Measurements from ENCODE around the gene EP300. TPM values are rescaled to one million over a fixed set of nuclear protein-coding genes. Genes with fewer than 3 reads are reported as not detected.

The EP300 gene
- total and polyA plus RNA-seq, 2 of the 8 experiments (the other 6 are each of a cell fraction or from before 2014, with no cell fraction given), result 39.5 to 109 TPM

- H3K36me3 ChIP-seq (ENCODE audit: control insufficient read depth in 2 of 4, insufficient read depth in 4 of 4, low read length in 3 of 4), result no peaks in the 10 kb centered on the region
- no peak overlapping the region for H3K4me3 ChIP-seq (ENCODE audit: extremely low read depth in 1 of 4, insufficient read depth in 2 of 4, low read depth in 3 of 4, low read length in 4 of 4)
- no peak overlapping the region for H3K18ac ChIP-seq (ENCODE audit: extremely low read depth, low read length)
- CTCF ChIA-PET (ENCODE audit: partially characterized antibody), result interaction anchor here (1.1 kb wide), 1 partner anchor 148 kb away, joined by 3 read pairs; no protein-coding TSS in a partner anchor
- H3K79me1 ChIP-seq (ENCODE audit: low read depth, low read length), result no peaks in the 10 kb centered on the region
- H4K20me1 ChIP-seq (replicated peaks in 1 of 2; ENCODE audit: control insufficient read depth in 1 of 2, insufficient read depth in 2 of 2, low read length in 2 of 2), result no peaks in the 10 kb centered on the region
- no peaks in the 10 kb centered on the region for H3K9me3 ChIP-seq (ENCODE audit: insufficient read depth in 2 of 2, low read depth in 1 of 2, low read length in 1 of 2)
- H2BK15ac ChIP-seq (ENCODE audit: low read length), result no peak overlapping the region
- H3K4ac ChIP-seq (replicated peaks; ENCODE audit: insufficient read length, low read depth, low read length), result no peak overlapping the region
- H3K23ac ChIP-seq (ENCODE audit: insufficient read length), result no peak overlapping the region
- H2AK5ac ChIP-seq (ENCODE audit: low read depth, low read length), result no peak overlapping the region
- no peak overlapping the region for H3K9ac ChIP-seq (replicated peaks in 1 of 4; ENCODE audit: extremely low read depth in 1 of 4, low read depth in 3 of 4, low read length in 3 of 4)
- no peak overlapping the region for H3K56ac ChIP-seq (replicated peaks; ENCODE audit: insufficient read length, low read depth, low read length)
- H2BK120ac ChIP-seq (replicated peaks; ENCODE audit: low read depth, low read length), result no peak overlapping the region
- H3K14ac ChIP-seq (ENCODE audit: insufficient read length), result no peak overlapping the region
- no peak overlapping the region for H4K5ac ChIP-seq (ENCODE audit: insufficient read length, low read depth, low read length)
- WGBS, 2 experiments (ENCODE audit: extremely low coverage in 1 of 2, insufficient coverage in 1 of 2, insufficient read length in 1 of 2, insufficient replicate concordance in 2 of 2, low coverage in 1 of 2, low lambda C conversion rate in 2 of 2, missing lambda C conversion rate in 1 of 2), result 92% methylated on average over 14 of the region's 14 CpGs; no CpG with 5 or more reads in 1 of the 2 experiments
- FAIRE-seq (no peak), DNase-seq (ENCODE audit: low read depth in 1 of 2, low spot score in 2 of 2) (no peak)
- H3K4me1 ChIP-seq (replicated peaks in 1 of 4; ENCODE audit: control insufficient read depth in 3 of 4, insufficient read depth in 4 of 4, low read length in 3 of 4), result no peaks in the 10 kb centered on the region
- no peak overlapping the region for H2BK20ac ChIP-seq (ENCODE audit: low read length)
- no peak overlapping the region for H3K4me2 ChIP-seq (ENCODE audit: insufficient read depth in 1 of 2, low read depth in 2 of 2, low read length in 2 of 2)
- no peak overlapping the region for H2BK5ac ChIP-seq (ENCODE audit: low read depth, low read length)
- H4K8ac ChIP-seq (ENCODE audit: extremely low read depth, insufficient read depth, low read length), result no peak overlapping the region
- H2BK12ac ChIP-seq (ENCODE audit: low read depth, low read length), result no peak overlapping the region
- no peaks in the 10 kb centered on the region for H3K79me2 ChIP-seq (ENCODE audit: control insufficient read depth in 1 of 2, insufficient read depth in 2 of 2, low read length in 2 of 2)
- no peaks in the 10 kb centered on the region for H3K27me3 ChIP-seq (replicated peaks in 1 of 4; ENCODE audit: control insufficient read depth in 3 of 4, extremely low read depth in 1 of 4, insufficient read depth in 3 of 4, low read length in 3 of 4)
- POLR2A ChIA-PET (ENCODE audit: partially characterized antibody), result no interaction called here
- no peaks in the 10 kb centered on the region for H3K23me2 ChIP-seq (ENCODE audit: low read depth, low read length)
- no peak overlapping the region for H4K91ac ChIP-seq (replicated peaks; ENCODE audit: insufficient read length, low read length)
- no peak overlapping the region for H3K27ac ChIP-seq (ENCODE audit: low read depth, low read length)
- no peak overlapping the region for H2AFZ ChIP-seq (ENCODE audit: low read length)
- TF ChIP-seq SIN3A (conservative IDR thresholded peaks at IDR 0.05 in 1 of 2, IDR thresholded peaks at IDR 0.05 in 1 of 2; ENCODE audit: low read depth in 1 of 2, low read length in 2 of 2) (no peak), ASH2L (IDR thresholded peaks at IDR 0.05; ENCODE audit: low read length) (no peak), CREB1 (IDR thresholded peaks at IDR 0.05) (no peak), CBX8 (IDR thresholded peaks at IDR 0.05; ENCODE audit: borderline replicate concordance, low read depth, low read length) (no peak), EZH2 (IDR thresholded peaks at IDR 0.05; ENCODE audit: low read depth, low read length, severe bottlenecking) (no peak), POU5F1 (IDR thresholded peaks at IDR 0.05; ENCODE audit: low read depth, low read length) (no peak), ATF2 (IDR thresholded peaks at IDR 0.05; ENCODE audit: low read length) (no peak)
Measured at GRCh38 chr22:41070665-41071331, 21.6 kb upstream of the EP300 start.
